ENCODE data around the gene RTF2. TPM values are rescaled to one million over a fixed set of nuclear protein-coding genes. Genes with fewer than 3 reads are reported as not detected.
A peak's percentile ranks its signal among the peaks of the same experiment; 100 is the strongest.
"Not testable (repeated sequence)": the region's sequence is repeated elsewhere in the genome, so short reads cannot be mapped to it uniquely, and the experiment has no call there.

The RTF2 gene
- total RNA-seq, 1 donor from 2014 or later: 81.4 TPM

GRCh38 chr20:56520180-56520579 lies 51.8 kb downstream of the RTF2 start:
- Histone ChIP-seq H3K4me2 (ENCODE audit: low read length) (no peak overlapping the region), H3K4me1 (ENCODE audit: insufficient read depth, low read length) (no peaks in the 10 kb centered on the region), H2AFZ (ENCODE audit: low read depth, low read length) (no peak overlapping the region), H3K9me3 (ENCODE audit: insufficient read depth, low read depth, low read length) (peaks cover 5% of the 10 kb centered on the region), H3K27ac (ENCODE audit: low read depth, low read length) (no peak overlapping the region), H3K4me3 (ENCODE audit: insufficient read depth, low read depth, low read length) (no peak overlapping the region), H4K20me1 (ENCODE audit: insufficient read depth, low read length) (peaks cover 4% of the 10 kb centered on the region), H3K36me3 (ENCODE audit: insufficient read depth, low read length) (peaks cover 24% of the 10 kb centered on the region), H3K79me2 (ENCODE audit: insufficient read depth, low read length) (no peaks in the 10 kb centered on the region), H3K9ac (ENCODE audit: low read length) (no peak overlapping the region), H3K27me3 (ENCODE audit: insufficient read depth, low read length) (no peaks in the 10 kb centered on the region)
- no peak overlapping the region for H3K4me3 Mint-ChIP-seq (ENCODE audit: unreplicated experiment)
- FAIRE-seq (no peak), DNase-seq (ENCODE audit: low read depth) (no peak)
- TF ChIP-seq EZH2 (IDR thresholded peaks at IDR 0.05; ENCODE audit: insufficient read depth, low read length) (no peak), CTCF (IDR thresholded peaks at IDR 0.05; ENCODE audit: insufficient read depth, low read depth, low read length) (no peak)
- H3K36me3 Mint-ChIP-seq (ENCODE audit: low read depth, unreplicated experiment): peaks cover 38% of the 10 kb centered on the region
- peaks cover 2% of the 10 kb centered on the region for H3K27me3 Mint-ChIP-seq (ENCODE audit: low read depth, unreplicated experiment)
- H3K9me3 Mint-ChIP-seq (ENCODE audit: unreplicated experiment): peaks cover 13% of the 10 kb centered on the region
- H3K27ac Mint-ChIP-seq (ENCODE audit: unreplicated experiment): no peak overlapping the region
- H3K4me1 Mint-ChIP-seq (ENCODE audit: low read depth, unreplicated experiment): peaks cover 7% of the 10 kb centered on the region

- peaks cover 24% of the 10 kb centered on the region for H3K36me3 ChIP-seq (ENCODE audit: insufficient read depth, low read length)
- Mint-ChIP-seq H3K36me3 (ENCODE audit: low read depth, unreplicated experiment) (peaks cover 38% of the 10 kb centered on the region), H3K9me3 (ENCODE audit: unreplicated experiment) (peaks cover 13% of the 10 kb centered on the region)
- DNase-seq (ENCODE audit: low read depth); H3K27ac ChIP-seq (ENCODE audit: low read depth, low read length); H3K27ac Mint-ChIP-seq (ENCODE audit: unreplicated experiment); H3K9ac ChIP-seq (ENCODE audit: low read length); H4K20me1 ChIP-seq (ENCODE audit: insufficient read depth, low read length); H2AFZ ChIP-seq (ENCODE audit: low read depth, low read length); H3K4me1 Mint-ChIP-seq (ENCODE audit: low read depth, unreplicated experiment); H3K9me3 ChIP-seq (ENCODE audit: insufficient read depth, low read depth, low read length); H3K4me1 ChIP-seq (ENCODE audit: insufficient read depth, low read length); H3K79me2 ChIP-seq (ENCODE audit: insufficient read depth, low read length); H3K4me2 ChIP-seq (ENCODE audit: low read length); H3K4me3 Mint-ChIP-seq (ENCODE audit: unreplicated experiment); H3K27me3 ChIP-seq (ENCODE audit: insufficient read depth, low read length); H3K4me3 ChIP-seq (ENCODE audit: insufficient read depth, low read depth, low read length); FAIRE-seq; H3K27me3 Mint-ChIP-seq (ENCODE audit: low read depth, unreplicated experiment): not testable (repeated sequence)
Observed at GRCh38 chr20:56520746-56521354, 52.4 kb downstream of the RTF2 start.

GRCh38 chr20:56522311-56522710 lies 53.9 kb downstream of the RTF2 start:
- peaks cover 15% of the 10 kb centered on the region for H3K9me3 Mint-ChIP-seq (ENCODE audit: unreplicated experiment)
- TF ChIP-seq CTCF (IDR thresholded peaks at IDR 0.05; ENCODE audit: insufficient read depth, low read depth, low read length) (no peak), EZH2 (IDR thresholded peaks at IDR 0.05; ENCODE audit: insufficient read depth, low read length) (no peak)
- DNase-seq (ENCODE audit: low read depth) (no peak), FAIRE-seq (no peak)
- H3K27me3 ChIP-seq (ENCODE audit: insufficient read depth, low read length): no peaks in the 10 kb centered on the region
- H3K36me3 Mint-ChIP-seq (ENCODE audit: low read depth, unreplicated experiment): peaks cover 38% of the 10 kb centered on the region
- no peak overlapping the region for H3K4me3 ChIP-seq (ENCODE audit: insufficient read depth, low read depth, low read length)
- H3K27me3 Mint-ChIP-seq (ENCODE audit: low read depth, unreplicated experiment): peaks cover 9% of the 10 kb centered on the region
- no peaks in the 10 kb centered on the region for H3K79me2 ChIP-seq (ENCODE audit: insufficient read depth, low read length)
- H3K4me1 ChIP-seq (ENCODE audit: insufficient read depth, low read length): no peaks in the 10 kb centered on the region
- H3K4me1 Mint-ChIP-seq (ENCODE audit: low read depth, unreplicated experiment): no peaks in the 10 kb centered on the region
- H3K9me3 ChIP-seq (ENCODE audit: insufficient read depth, low read depth, low read length): peaks cover 5% of the 10 kb centered on the region
- no peak overlapping the region for H3K4me2 ChIP-seq (ENCODE audit: low read length)
- H2AFZ ChIP-seq (ENCODE audit: low read depth, low read length): no peak overlapping the region
- H4K20me1 ChIP-seq (ENCODE audit: insufficient read depth, low read length): no peaks in the 10 kb centered on the region
- no peak overlapping the region for H3K27ac ChIP-seq (ENCODE audit: low read depth, low read length)
- peaks cover 20% of the 10 kb centered on the region for H3K36me3 ChIP-seq (ENCODE audit: insufficient read depth, low read length)
- H3K9ac ChIP-seq (ENCODE audit: low read length): no peak overlapping the region
- no peak overlapping the region for H3K4me3 Mint-ChIP-seq (ENCODE audit: unreplicated experiment)
- peak overlapping the region; percentile 12 for H3K27ac Mint-ChIP-seq (ENCODE audit: unreplicated experiment)

DNA sequence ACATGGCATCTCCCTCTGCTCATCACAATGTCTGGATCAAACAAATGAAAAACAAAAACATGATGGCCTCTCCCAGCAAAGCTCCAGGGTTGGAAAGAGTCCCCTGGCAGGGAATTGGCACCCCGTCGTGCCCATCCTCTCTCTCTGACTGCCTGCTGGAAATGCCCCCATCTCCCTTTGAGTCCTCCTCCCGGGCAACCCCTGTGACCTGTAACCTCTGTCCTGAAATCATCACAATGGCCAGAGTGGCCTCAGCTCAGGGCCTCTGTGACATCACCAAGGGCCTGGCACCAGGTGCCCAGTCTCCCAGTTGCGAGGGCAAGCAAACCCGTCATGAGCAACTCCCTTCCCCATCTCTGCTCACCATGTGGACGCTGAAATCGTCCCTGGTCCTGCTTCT lies 56.0 kb downstream of the RTF2 start, which contains the start of gene FAM209A:
TSS of gene FAM209A (plus strand) at position 301 of the 400 bp plus-strand sequence. CDS start at position 366, 65 bp downstream.
- H3K9me3 Mint-ChIP-seq (ENCODE audit: unreplicated experiment): peaks cover 10% of the 10 kb centered on the region
- not testable (repeated sequence) for H3K79me2 ChIP-seq (ENCODE audit: insufficient read depth, low read length); H3K9ac ChIP-seq (ENCODE audit: low read length); H4K20me1 ChIP-seq (ENCODE audit: insufficient read depth, low read length); H2AFZ ChIP-seq (ENCODE audit: low read depth, low read length); H3K4me3 Mint-ChIP-seq (ENCODE audit: unreplicated experiment); H3K27ac ChIP-seq (ENCODE audit: low read depth, low read length); H3K9me3 ChIP-seq (ENCODE audit: insufficient read depth, low read depth, low read length); H3K4me2 ChIP-seq (ENCODE audit: low read length); DNase-seq (ENCODE audit: low read depth); H3K27me3 ChIP-seq (ENCODE audit: insufficient read depth, low read length); H3K4me1 ChIP-seq (ENCODE audit: insufficient read depth, low read length); H3K4me3 ChIP-seq (ENCODE audit: insufficient read depth, low read depth, low read length); H3K4me1 Mint-ChIP-seq (ENCODE audit: low read depth, unreplicated experiment); FAIRE-seq; H3K36me3 ChIP-seq (ENCODE audit: insufficient read depth, low read length); H3K27ac Mint-ChIP-seq (ENCODE audit: unreplicated experiment)
- H3K27me3 Mint-ChIP-seq (ENCODE audit: low read depth, unreplicated experiment): peaks cover 11% of the 10 kb centered on the region
- H3K36me3 Mint-ChIP-seq (ENCODE audit: low read depth, unreplicated experiment): peaks cover 21% of the 10 kb centered on the region
